Right lobe of liver (tissue), 6 donors: ENCODE results near the gene NCOA1. TPM values are rescaled to one million over a fixed set of nuclear protein-coding genes. Genes with fewer than 3 reads are reported as not detected.
A peak's percentile ranks its signal among the peaks of the same experiment; 100 is the strongest.

Source experiments
- ATAC-seq, 4 donors: fragments of 200-7000 bp; cut with Tn5 transposase; one replicate each; pipeline ENCODE4 v1.9.1; 2020; ENCODE audit warnings: mild to moderate bottlenecking in 4 of 4, moderate library complexity in 4 of 4
- DNase-seq, 3 donors: peaks; one replicate each; pipeline ENCODE4 v3.0.0-alpha.2; 2020
- H3K27ac ChIP-seq, 3 donors: fragments of 200-600 bp; one replicate each; pipeline ENCODE4 v1.8.0; 2022
- H3K27me3 ChIP-seq, 2 donors: fragments of 200-600 bp; one replicate each; pipeline ENCODE4 v1.8.0; 2022
- H3K36me3 ChIP-seq, 4 donors: fragments of 200-600 bp; sonication (generic) in 1 of 4; one replicate each; pipeline versions ENCODE4 v1.5.1 to v1.8.0; 2017 to 2022; ENCODE audit warnings: control low read depth in 1 of 4
- H3K4me1 ChIP-seq, 4 donors: fragments of 200-600 bp; sonication (generic) in 1 of 4; one replicate each; pipeline versions ENCODE4 v1.5.1 to v1.8.0; 2017 to 2022; ENCODE audit warnings: control low read depth in 1 of 4
- H3K4me3 ChIP-seq, 3 donors: fragments of 200-600 bp; one replicate each; pipeline ENCODE4 v1.8.0; 2022
- H3K9me3 ChIP-seq, 4 donors: fragments of 200-600 bp; sonication (generic) in 1 of 4; one replicate each; pipeline versions ENCODE4 v1.5.1 to v1.8.0; 2017 to 2022; ENCODE audit warnings: control low read depth in 1 of 4
- POLR2A ChIP-seq: fragments of 450-650 bp; IDR thresholded peaks from one replicate; pipeline ENCODE4 v1.6.1; 2017; ENCODE audit warnings: antibody characterized with exemption, mild to moderate bottlenecking
- WGBS: methylation state at CpG from one replicate; pipeline ENCODE4 v1.1.6; 2018; ENCODE audit warnings: low coverage, low lambda C conversion rate; ENCODE audit not compliant: insufficient coverage; ENCODE audit errors: missing lambda C conversion rate; 5-methylcytosine and 5-hydroxymethylcytosine counted together
- intact Hi-C, 2 donors: fragments of 100-400 bp; cut with DNase I; formaldehyde crosslinking; loops; one replicate each; pipeline versions ENCODE4 v1.11.2 to v1.14.1; 2022
- total RNA-seq, 6 experiments: library from RNA; depleted of rRNA in 2 of 6; stranded (reverse); fragments of >200 nt in 2 of 6; fragmentation: NEBNext Ultra II Directional in 3 of 6; extraction: Animal tissue kit (Norgen Biotek cat#: 25700) in 3 of 6; gene quantifications; one replicate each; pipeline versions ENCODE4 v1.1.0 to v1.2.4, GENCODE V29; 2016 to 2023
- TF ChIP-seq, protein P1 (sequence below), 4 donors: fragments of 200-600 bp in 3 of 4; fragments of 450-650 bp in 1 of 4; IDR thresholded peaks; one replicate each; pipeline versions ENCODE4 v1.5.1 to v1.8.0; 2016 to 2022; ENCODE audit warnings: antibody characterized with exemption in 4 of 4, mild to moderate bottlenecking in 2 of 4
- donor health status: DM: no; HTN: yes; CAD: no.
- donor health status: DM: no; HTN: no; CAD: no.
- donor health status: DM: no; HTN: no; CAD: no.
- donor health status: DM: no; HTN: yes; CAD: no.
- donor health status: DM: no; HTN: yes; CAD: no.

NCOA1 gene
- total RNA-seq, 6 experiments from 2014 or later, result 13.5 to 18.9 (median 16.4) TPM

DNA sequence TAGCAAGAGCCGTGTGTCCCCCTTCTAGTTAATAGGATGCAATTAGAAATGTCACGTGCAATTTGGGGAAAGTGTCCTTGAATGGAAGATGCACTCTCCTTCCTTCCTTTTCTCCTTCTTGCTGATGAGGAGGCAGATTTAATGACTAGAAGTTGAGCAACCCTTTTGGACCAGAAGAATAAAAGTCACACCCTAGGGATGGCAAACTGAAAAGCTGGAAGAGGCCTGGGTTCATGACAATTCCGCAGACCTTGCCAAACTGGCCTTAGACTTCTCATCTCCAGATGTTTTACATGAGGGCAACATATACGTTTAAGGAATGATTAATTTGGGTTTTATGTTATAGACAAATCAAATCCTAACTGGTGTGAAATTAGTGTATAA, 38.6 kb upstream of the NCOA1 start:
- Histone ChIP-seq H3K36me3 (no peaks in the 10 kb centered on the region), H3K9me3 (no peaks in the 10 kb centered on the region), H3K27ac (no peak overlapping the region), H3K4me1 (peaks cover 0 to 5% (median 0%) of the 10 kb centered on the region in 4 donors), H3K27me3 (no peaks in the 10 kb centered on the region), H3K4me3 (no peak overlapping the region)
- TF ChIP-seq, protein P1, sequence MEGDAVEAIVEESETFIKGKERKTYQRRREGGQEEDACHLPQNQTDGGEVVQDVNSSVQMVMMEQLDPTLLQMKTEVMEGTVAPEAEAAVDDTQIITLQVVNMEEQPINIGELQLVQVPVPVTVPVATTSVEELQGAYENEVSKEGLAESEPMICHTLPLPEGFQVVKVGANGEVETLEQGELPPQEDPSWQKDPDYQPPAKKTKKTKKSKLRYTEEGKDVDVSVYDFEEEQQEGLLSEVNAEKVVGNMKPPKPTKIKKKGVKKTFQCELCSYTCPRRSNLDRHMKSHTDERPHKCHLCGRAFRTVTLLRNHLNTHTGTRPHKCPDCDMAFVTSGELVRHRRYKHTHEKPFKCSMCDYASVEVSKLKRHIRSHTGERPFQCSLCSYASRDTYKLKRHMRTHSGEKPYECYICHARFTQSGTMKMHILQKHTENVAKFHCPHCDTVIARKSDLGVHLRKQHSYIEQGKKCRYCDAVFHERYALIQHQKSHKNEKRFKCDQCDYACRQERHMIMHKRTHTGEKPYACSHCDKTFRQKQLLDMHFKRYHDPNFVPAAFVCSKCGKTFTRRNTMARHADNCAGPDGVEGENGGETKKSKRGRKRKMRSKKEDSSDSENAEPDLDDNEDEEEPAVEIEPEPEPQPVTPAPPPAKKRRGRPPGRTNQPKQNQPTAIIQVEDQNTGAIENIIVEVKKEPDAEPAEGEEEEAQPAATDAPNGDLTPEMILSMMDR (IDR thresholded peaks at IDR 0.05), result no peak
- no peak for TF ChIP-seq POLR2A
- intact Hi-C loops, result no loop called here
- DNase-seq (no peak), ATAC-seq (peak in 1 of 4 donors; percentile 38)
- WGBS, result 67% methylated on average over 4 of the region's 4 CpGs

DNA sequence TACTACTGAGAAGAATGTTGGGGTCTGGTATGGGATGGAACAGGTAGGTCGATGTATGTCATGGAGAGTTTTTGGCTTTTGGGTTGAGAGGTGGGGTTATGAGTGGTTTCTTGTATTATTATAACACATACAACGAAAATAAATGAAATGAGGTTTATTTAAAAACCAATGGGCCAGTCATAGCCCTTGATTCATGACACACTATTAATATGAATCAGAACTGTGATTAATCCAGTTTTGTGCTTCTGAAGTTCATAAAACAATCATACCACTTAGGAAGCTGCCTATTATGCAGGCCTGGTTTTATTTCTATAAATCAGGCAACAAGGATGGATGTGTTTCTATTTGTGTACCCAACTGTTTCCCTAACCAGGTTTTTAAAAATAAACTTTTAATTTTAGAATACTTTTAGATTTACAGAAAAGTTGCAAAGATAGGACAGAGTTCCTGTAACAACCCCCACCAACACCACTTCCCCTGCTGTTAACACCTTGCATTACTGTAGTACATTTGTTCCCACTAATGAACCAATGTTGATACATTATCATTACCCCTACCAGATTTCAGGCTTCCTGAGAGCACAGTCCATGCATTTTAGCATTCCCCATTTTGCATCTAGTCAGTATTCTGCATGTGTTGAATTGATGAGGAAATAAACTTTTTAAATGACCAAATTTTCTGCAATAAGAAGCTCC, 37.5 kb upstream of the NCOA1 start:
- H3K36me3 ChIP-seq, result no peaks in the 10 kb centered on the region
- H3K27me3 ChIP-seq, result no peaks in the 10 kb centered on the region
- TF ChIP-seq, protein P1 (IDR thresholded peaks at IDR 0.05), result no peak
- TF ChIP-seq POLR2A, result no peak
- no peaks in the 10 kb centered on the region for H3K9me3 ChIP-seq
- DNase-seq (no peak), ATAC-seq (no peak)
- H3K27ac ChIP-seq, result no peak overlapping the region
- H3K4me3 ChIP-seq, result no peak overlapping the region
- peaks cover 0 to 5% (median 0%) of the 10 kb centered on the region in 4 donors for H3K4me1 ChIP-seq
- intact Hi-C loops, result no loop called here
- 74% methylated on average over 2 of the region's 2 CpGs for WGBS

DNA sequence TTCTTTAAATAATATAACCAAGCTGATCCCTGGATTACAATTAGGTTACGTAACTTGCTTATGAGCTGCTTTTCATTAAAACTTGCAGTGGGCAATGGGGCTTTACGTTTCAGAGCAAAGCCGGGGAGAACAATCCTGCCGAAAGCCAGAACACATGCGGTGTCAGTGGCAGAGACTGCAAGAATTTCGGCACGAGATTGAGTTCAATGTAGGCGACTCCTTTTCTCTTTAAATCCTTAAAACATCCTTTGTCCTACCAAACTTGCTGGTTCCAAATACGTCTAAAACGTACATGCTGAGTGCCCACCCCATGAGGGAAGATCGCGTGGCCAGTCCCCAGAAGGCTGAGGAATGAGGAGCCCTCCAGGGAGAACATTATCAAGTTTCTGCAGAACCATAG, 36.8 kb upstream of the NCOA1 start:
- intact Hi-C loops, result no loop called here
- WGBS, result 45% methylated on average over 12 of the region's 12 CpGs
- no peak for DNase-seq
- no peak overlapping the region for H3K4me3 ChIP-seq
- H3K4me1 ChIP-seq, result peaks cover 0 to 5% (median 0%) of the 10 kb centered on the region in 4 donors
- ATAC-seq, result no peak
- no peaks in the 10 kb centered on the region for H3K36me3 ChIP-seq
- peak overlapping the region in 1 of 3 donors; percentile 24 for H3K27ac ChIP-seq
- H3K9me3 ChIP-seq, result no peaks in the 10 kb centered on the region
- TF ChIP-seq, protein P1 (IDR thresholded peaks at IDR 0.05), result no peak
- no peak for TF ChIP-seq POLR2A
- H3K27me3 ChIP-seq, result no peaks in the 10 kb centered on the region

DNA sequence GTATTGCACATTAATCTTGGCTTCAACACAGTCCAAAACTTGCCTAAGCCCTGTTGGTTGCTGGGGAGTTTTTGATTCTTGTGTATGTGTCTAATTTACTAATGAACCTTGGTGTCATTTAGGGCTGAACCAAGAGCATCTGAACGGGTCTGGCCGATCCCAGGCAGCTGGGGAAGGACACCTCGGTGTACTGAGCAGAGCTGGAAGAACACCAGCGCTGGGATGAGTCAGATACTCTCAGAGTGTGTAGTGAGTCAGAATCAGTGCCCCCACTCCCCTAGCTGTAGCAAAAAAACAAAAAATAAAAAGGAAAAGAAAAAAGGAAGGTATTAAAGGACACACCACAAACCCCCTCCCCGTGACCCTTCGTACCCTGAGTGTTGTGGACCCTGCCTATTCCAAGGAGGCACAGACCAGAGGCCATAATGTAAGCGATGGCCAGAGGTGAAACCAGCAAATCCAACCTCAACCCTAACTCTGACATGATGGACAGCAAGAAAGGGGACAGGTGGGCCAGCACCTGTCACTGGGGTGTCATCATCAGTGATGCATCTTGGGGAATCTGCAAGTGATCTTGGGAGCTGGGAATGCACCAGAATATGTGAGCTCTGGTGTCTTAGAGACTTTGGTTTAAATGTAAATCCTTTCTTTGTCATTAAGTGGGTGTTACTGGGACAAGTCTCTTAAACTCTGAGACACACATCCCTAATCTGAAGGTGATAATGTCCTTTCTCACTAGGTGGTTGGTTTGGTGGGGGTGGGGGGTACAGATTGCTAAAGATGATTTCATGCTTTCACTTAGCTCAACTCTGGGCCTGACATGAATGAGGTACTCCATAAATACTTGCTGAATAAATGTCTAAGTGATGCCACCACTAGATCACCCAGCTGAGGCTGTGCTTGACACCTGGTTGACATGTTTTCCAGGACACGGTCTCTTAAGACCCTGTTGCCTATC, 34.2 kb upstream of the NCOA1 start:
- peaks cover 0 to 5% (median 0%) of the 10 kb centered on the region in 4 donors for H3K4me1 ChIP-seq
- H3K4me3 ChIP-seq, result no peak overlapping the region
- DNase-seq (no peak), ATAC-seq (peak in 1 of 4 donors; percentile 68)
- no peaks in the 10 kb centered on the region for H3K9me3 ChIP-seq
- WGBS, result 54% methylated on average over 6 of the region's 8 CpGs
- TF ChIP-seq, protein P1 (IDR thresholded peaks at IDR 0.05), result no peak
- TF ChIP-seq POLR2A, result no peak
- H3K27me3 ChIP-seq, result no peaks in the 10 kb centered on the region
- H3K27ac ChIP-seq, result no peak overlapping the region
- intact Hi-C loops, result no loop called here
- no peaks in the 10 kb centered on the region for H3K36me3 ChIP-seq
